ENCODE results near the gene MYRF.

The MYRF gene

DNA sequence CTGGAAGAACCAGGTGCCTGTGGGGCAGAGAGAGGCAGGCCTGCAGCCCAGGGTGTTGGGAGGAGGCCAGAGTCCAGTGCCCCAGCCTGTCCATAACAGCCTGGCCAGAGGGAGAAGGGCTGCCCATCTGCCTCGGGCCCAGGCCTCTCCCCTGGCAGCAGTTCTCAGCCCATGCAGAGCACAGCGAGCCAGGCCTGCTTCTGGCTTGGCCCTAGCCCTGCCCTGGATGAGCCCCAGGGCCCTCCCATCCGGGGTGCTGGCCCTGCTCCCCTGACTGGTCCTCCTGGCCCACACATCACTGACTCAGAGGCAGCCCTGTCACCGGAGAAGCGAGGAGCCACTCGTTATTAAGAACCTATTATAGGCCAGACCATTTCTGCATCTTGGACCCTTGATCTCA is 19.7 kb upstream of the MYRF start:
- DNase-seq = peak in 1 of 2 donors; percentile 75
- peak overlapping the region; percentile 17 to 67 for H3K27ac ChIP-seq
- no peak for TF ChIP-seq CTCF (IDR thresholded peaks at IDR 0.05)
- H3K4me3 ChIP-seq = no peak overlapping the region
- no peaks in the 10 kb centered on the region for H3K9me3 ChIP-seq
- peaks cover 0 to 49% (median 23%) of the 10 kb centered on the region in 3 donors for H3K36me3 ChIP-seq
- intact Hi-C loops (cut with DNase I; ENCODE audit: low total_unique reads) = loop anchor here (2.0 kb wide), 1 partner anchor 52 kb away; the partner anchor contains the start of gene DAGLA
- H3K27me3 ChIP-seq = no peaks in the 10 kb centered on the region
- H3K4me1 ChIP-seq = peaks cover 0 to 23% (median 8%) of the 10 kb centered on the region in 4 donors

- Histone ChIP-seq H3K9me3 (no peaks in the 10 kb centered on the region), H3K27ac (peak overlapping the region; percentile 17 to 67), H3K4me1 (peaks cover 0 to 23% (median 8%) of the 10 kb centered on the region in 4 donors), H3K27me3 (no peaks in the 10 kb centered on the region), H3K4me3 (no peak overlapping the region), H3K36me3 (peaks cover 0 to 49% (median 23%) of the 10 kb centered on the region in 3 donors)
- TF ChIP-seq CTCF (IDR thresholded peaks at IDR 0.05) = peak; percentile 99
- peak; percentile 91 to 92 for DNase-seq
- intact Hi-C loops (cut with DNase I; ENCODE audit: low total_unique reads) = loop anchor here (2.0 kb wide), 1 partner anchor 53 kb away; the partner anchor contains the start of gene DAGLA
These were observed 19.1 kb upstream of the MYRF start for GRCh38 chr11:61733120-61733978.

DNA sequence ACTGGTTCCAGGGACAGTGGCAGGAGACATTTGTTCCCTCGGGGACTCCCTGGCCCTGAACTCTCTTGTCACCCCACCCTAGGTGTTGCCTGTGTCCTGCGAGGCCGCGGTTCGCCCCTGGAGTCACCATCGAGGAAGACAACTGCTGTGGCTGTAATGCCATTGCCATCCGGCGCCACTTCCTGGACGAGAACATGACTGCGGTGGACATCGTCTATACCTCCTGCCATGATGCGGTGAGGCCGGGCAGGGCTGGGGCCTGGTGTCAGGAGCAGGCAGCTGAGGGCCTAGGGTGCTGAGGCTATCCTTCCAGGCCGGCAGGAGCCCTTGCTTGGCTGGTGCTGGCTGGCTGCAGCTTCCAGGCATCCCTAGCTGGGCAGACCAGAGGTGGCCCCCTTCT is 17.7 kb upstream of the MYRF start:
- no peaks in the 10 kb centered on the region for H3K27me3 ChIP-seq
- no peak overlapping the region for H3K27ac ChIP-seq
- TF ChIP-seq CTCF (IDR thresholded peaks at IDR 0.05) = no peak
- no peak for DNase-seq
- no peak overlapping the region for H3K4me3 ChIP-seq
- H3K36me3 ChIP-seq = peaks cover 0 to 50% (median 23%) of the 10 kb centered on the region in 3 donors
- intact Hi-C loops (cut with DNase I; ENCODE audit: low total_unique reads) = no loop called here
- peaks cover 0 to 23% (median 8%) of the 10 kb centered on the region in 4 donors for H3K4me1 ChIP-seq
- no peaks in the 10 kb centered on the region for H3K9me3 ChIP-seq

GRCh38 chr11:61735391-61735790 is 17.0 kb upstream of the MYRF start:
- no peak for TF ChIP-seq CTCF (IDR thresholded peaks at IDR 0.05)
- Histone ChIP-seq H3K27ac (no peak overlapping the region), H3K9me3 (no peaks in the 10 kb centered on the region), H3K27me3 (no peaks in the 10 kb centered on the region), H3K4me1 (peaks cover 0 to 23% (median 8%) of the 10 kb centered on the region in 4 donors), H3K36me3 (peaks cover 0 to 56% (median 23%) of the 10 kb centered on the region in 3 donors), H3K4me3 (no peak overlapping the region)
- no peak for DNase-seq
- intact Hi-C loops (cut with DNase I; ENCODE audit: low total_unique reads) = no loop called here

GRCh38 chr11:61736310-61736709 is 16.1 kb upstream of the MYRF start:
- no peak for TF ChIP-seq CTCF (IDR thresholded peaks at IDR 0.05)
- intact Hi-C loops (cut with DNase I; ENCODE audit: low total_unique reads) = no loop called here

More at GRCh38 chr11:61736310-61736709, 16.1 kb upstream of the MYRF start:
- Histone ChIP-seq H3K9me3 (no peaks in the 10 kb centered on the region), H3K27me3 (no peaks in the 10 kb centered on the region), H3K36me3 (peaks cover 0 to 65% (median 23%) of the 10 kb centered on the region in 3 donors), H3K27ac (no peak overlapping the region), H3K4me1 (peaks cover 0 to 23% (median 8%) of the 10 kb centered on the region in 4 donors), H3K4me3 (no peak overlapping the region)
- DNase-seq = no peak

Measured in tibial artery (tissue), 4 donors.